Omental fat pad (tissue), 4 donors: ENCODE measurements around the gene ZSCAN5B. TPM values are rescaled to one million over a fixed set of nuclear protein-coding genes. Genes with fewer than 3 reads are reported as not detected.

Experiments used
- ATAC-seq: fragments of 150-250 bp; one replicate; pipeline ENCODE4 v1.9.1; 2016; ENCODE audit warnings: mild to moderate bottlenecking, moderate library complexity; ENCODE audit not compliant: low FRiP score
- DNase-seq: peaks from one replicate; pipeline ENCODE4 v3.0.0-alpha.2; 2019; ENCODE audit warnings: low spot score
- CTCF ChIP-seq, 3 donors: fragments of 450-650 bp; IDR thresholded peaks; one replicate each; pipeline ENCODE4 v1.5.1; 2016 to 2017; ENCODE audit warnings: antibody characterized with exemption in 3 of 3, mild to moderate bottlenecking in 3 of 3, moderate library complexity in 2 of 3
- total RNA-seq, 4 donors: library from RNA; depleted of rRNA; stranded (reverse); fragments of >200 nt; gene quantifications; one replicate each; pipeline ENCODE4 v1.1.0, GENCODE V29; 2016

ZSCAN5B gene
- total RNA-seq, 4 donors from 2014 or later = not detected

GRCh38 chr19:56159009-56159559 lies 38.5 kb downstream of the ZSCAN5B start:
- DNase-seq (no peak), ATAC-seq (no peak)
- TF ChIP-seq CTCF (IDR thresholded peaks at IDR 0.05) = no peak

- TF ChIP-seq CTCF (IDR thresholded peaks at IDR 0.05) = no peak
- ATAC-seq = no peak
These were observed 39.3 kb downstream of the ZSCAN5B start for GRCh38 chr19:56158170-56158757.

GRCh38 chr19:56156768-56157167 lies 40.8 kb downstream of the ZSCAN5B start:
- no peak for TF ChIP-seq CTCF (IDR thresholded peaks at IDR 0.05)
- no peak for DNase-seq
- no peak for ATAC-seq

More at GRCh38 chr19:56158170-56158757, 39.3 kb downstream of the ZSCAN5B start:
- no peak for DNase-seq

- no peak for TF ChIP-seq CTCF (IDR thresholded peaks at IDR 0.05)
- no peak for ATAC-seq
- no peak for DNase-seq
These were observed 42.4 kb downstream of the ZSCAN5B start for GRCh38 chr19:56155124-56155687.

GRCh38 chr19:56153507-56153906 lies 44.1 kb downstream of the ZSCAN5B start:
- DNase-seq = no peak
- no peak for TF ChIP-seq CTCF (IDR thresholded peaks at IDR 0.05)
- no peak for ATAC-seq

- TF ChIP-seq CTCF (IDR thresholded peaks at IDR 0.05) = no peak
- no peak for DNase-seq
- ATAC-seq = no peak
These were observed 44.9 kb downstream of the ZSCAN5B start for GRCh38 chr19:56152644-56153043.

GRCh38 chr19:56150358-56150757 lies 47.2 kb downstream of the ZSCAN5B start:
- no peak for ATAC-seq
- DNase-seq = no peak
- TF ChIP-seq CTCF (IDR thresholded peaks at IDR 0.05) = no peak
